Hematopoietic multipotent progenitor cell (in vitro differentiated cells): ENCODE data around the gene MPLKIP. TPM values are rescaled to one million over a fixed set of nuclear protein-coding genes. Genes with fewer than 3 reads are reported as not detected.

Experiments used
- small RNA-seq: library from RNA; depleted of rRNA; stranded (forward); fragments of <200 nt; gene quantifications from one replicate; pipeline ENCODE3, GENCODE V24; 2012
- total RNA-seq: library from RNA; depleted of rRNA; stranded (reverse); fragments of >200 nt; gene quantifications from one replicate; pipeline ENCODE4 v1.2.3, GENCODE V29; 2012

Gene MPLKIP
- total RNA-seq, 1 donor, result 16.2 TPM

Small RNA genes lying within 50 kb of the gene (small RNA-seq; reads per million reads assigned to genes)
- not detected for gene AC006023.1
- gene AC006023.2, result not detected

Other genes starting within 250 kb of the MPLKIP start
- gene CDK13, start 184.4 kb downstream of the MPLKIP start, total RNA-seq, result 56.6 TPM
- gene SUGCT, start 383 bp upstream of the MPLKIP start, total RNA-seq, result 0.81 TPM